ENCODE measurements around the gene BCORL1.

BCORL1 gene

GRCh38 chrX:130057209-130057608, 74.8 kb downstream of the BCORL1 start:
- DNase-seq (ENCODE audit: low read depth in 2 of 2): no peak

GRCh38 chrX:130058652-130059051, 76.2 kb downstream of the BCORL1 start:
- no peak for DNase-seq (ENCODE audit: low read depth in 2 of 2)

GRCh38 chrX:130060122-130061069, 78.0 kb downstream of the BCORL1 start:
- DNase-seq (ENCODE audit: low read depth in 2 of 2): peak; percentile 55 to 75

- no peak for DNase-seq (ENCODE audit: low read depth in 2 of 2)
These were observed 84.7 kb downstream of the BCORL1 start for GRCh38 chrX:130066975-130067615.

- no peak for DNase-seq (ENCODE audit: low read depth in 2 of 2)
These were observed 89.3 kb downstream of the BCORL1 start for GRCh38 chrX:130071611-130072344.

- DNase-seq (ENCODE audit: low read depth in 2 of 2): no peak
These were observed 89.9 kb downstream of the BCORL1 start for GRCh38 chrX:130072345-130072740.

- no peak for DNase-seq (ENCODE audit: low read depth in 2 of 2)
These were observed 93.3 kb downstream of the BCORL1 start for GRCh38 chrX:130075777-130076176.

- DNase-seq (ENCODE audit: low read depth in 2 of 2): no peak
These were observed 97.5 kb downstream of the BCORL1 start for GRCh38 chrX:130079824-130080406.

GRCh38 chrX:130080791-130081367, 98.4 kb downstream of the BCORL1 start:
- DNase-seq (ENCODE audit: low read depth in 2 of 2): no peak

GRCh38 chrX:130081421-130082045, 99.1 kb downstream of the BCORL1 start:
- no peak for DNase-seq (ENCODE audit: low read depth in 2 of 2)

GRCh38 chrX:130082244-130083106, 100.0 kb downstream of the BCORL1 start:
- peak; percentile 34 to 39 for DNase-seq (ENCODE audit: low read depth in 2 of 2)

GRCh38 chrX:130083107-130083490, 100.7 kb downstream of the BCORL1 start:
- no peak for DNase-seq (ENCODE audit: low read depth in 2 of 2)

GRCh38 chrX:130083656-130084382, 101.4 kb downstream of the BCORL1 start:
- no peak for DNase-seq (ENCODE audit: low read depth in 2 of 2)

- no peak for DNase-seq (ENCODE audit: low read depth in 2 of 2)
These were observed 102.3 kb downstream of the BCORL1 start for GRCh38 chrX:130084631-130085237.

- no peak for DNase-seq (ENCODE audit: low read depth in 2 of 2)
These were observed 103.4 kb downstream of the BCORL1 start for GRCh38 chrX:130085551-130086446.

- peak in 1 of 2 donors; percentile 27 for DNase-seq (ENCODE audit: low read depth in 2 of 2)
These were observed 104.2 kb downstream of the BCORL1 start for GRCh38 chrX:130086447-130087206.

GRCh38 chrX:130090364-130090763, 107.9 kb downstream of the BCORL1 start:
- no peak for DNase-seq (ENCODE audit: low read depth in 2 of 2)

Measured in stimulated activated CD8-positive, alpha-beta memory T cell treated with anti-CD3 and anti-CD28 coated beads, Interleukin-7, amount 100 ng/mL, for 1 hour (primary cell).